ENCODE measurements around the gene USF1.

USF1 gene

GRCh38 chr1:161019751-161020495, 25.9 kb downstream of the USF1 start:
- TF ChIP-seq GATA2 (IDR thresholded peaks at IDR 0.05; ENCODE audit: low read depth, low read length) (no peak), GATA3 (IDR thresholded peaks at IDR 0.05; ENCODE audit: low read depth, low read length) (no peak)

GRCh38 chr1:161018631-161018930, 27.2 kb downstream of the USF1 start:
- TF ChIP-seq GATA2 (IDR thresholded peaks at IDR 0.05; ENCODE audit: low read depth, low read length) (no peak), GATA3 (IDR thresholded peaks at IDR 0.05; ENCODE audit: low read depth, low read length) (no peak)

- TF ChIP-seq GATA3 (IDR thresholded peaks at IDR 0.05; ENCODE audit: low read depth, low read length) = no peak
- no peak for TF ChIP-seq GATA2 (IDR thresholded peaks at IDR 0.05; ENCODE audit: low read depth, low read length)
Measured at GRCh38 chr1:161017756-161018630, 27.8 kb downstream of the USF1 start.

- TF ChIP-seq GATA3 (IDR thresholded peaks at IDR 0.05; ENCODE audit: low read depth, low read length) (no peak), GATA2 (IDR thresholded peaks at IDR 0.05; ENCODE audit: low read depth, low read length) (no peak)
Measured at GRCh38 chr1:161013488-161014230, 32.1 kb downstream of the USF1 start.

GRCh38 chr1:161013131-161013487, 32.7 kb downstream of the USF1 start:
- TF ChIP-seq GATA2 (IDR thresholded peaks at IDR 0.05; ENCODE audit: low read depth, low read length) (no peak), GATA3 (IDR thresholded peaks at IDR 0.05; ENCODE audit: low read depth, low read length) (no peak)

- TF ChIP-seq GATA2 (IDR thresholded peaks at IDR 0.05; ENCODE audit: low read depth, low read length) (no peak), GATA3 (IDR thresholded peaks at IDR 0.05; ENCODE audit: low read depth, low read length) (no peak)
Measured at GRCh38 chr1:161012420-161012819, 33.4 kb downstream of the USF1 start.

- no peak for TF ChIP-seq GATA2 (IDR thresholded peaks at IDR 0.05; ENCODE audit: low read depth, low read length)
- TF ChIP-seq GATA3 (IDR thresholded peaks at IDR 0.05; ENCODE audit: low read depth, low read length) = no peak
Measured at GRCh38 chr1:161009602-161010211, 36.1 kb downstream of the USF1 start.

- no peak for TF ChIP-seq GATA2 (IDR thresholded peaks at IDR 0.05; ENCODE audit: low read depth, low read length)
- no peak for TF ChIP-seq GATA3 (IDR thresholded peaks at IDR 0.05; ENCODE audit: low read depth, low read length)
Measured at GRCh38 chr1:161008869-161009510, 36.8 kb downstream of the USF1 start.

GRCh38 chr1:161007369-161007768, 38.4 kb downstream of the USF1 start:
- TF ChIP-seq GATA3 (IDR thresholded peaks at IDR 0.05; ENCODE audit: low read depth, low read length) (no peak), GATA2 (IDR thresholded peaks at IDR 0.05; ENCODE audit: low read depth, low read length) (no peak)

- TF ChIP-seq GATA2 (IDR thresholded peaks at IDR 0.05; ENCODE audit: low read depth, low read length) = no peak
- TF ChIP-seq GATA3 (IDR thresholded peaks at IDR 0.05; ENCODE audit: low read depth, low read length) = no peak
Measured at GRCh38 chr1:161006563-161006962, 39.2 kb downstream of the USF1 start.

GRCh38 chr1:161001525-161001924, 44.3 kb downstream of the USF1 start:
- TF ChIP-seq GATA2 (IDR thresholded peaks at IDR 0.05; ENCODE audit: low read depth, low read length) = no peak
- TF ChIP-seq GATA3 (IDR thresholded peaks at IDR 0.05; ENCODE audit: low read depth, low read length) = no peak

- TF ChIP-seq GATA3 (IDR thresholded peaks at IDR 0.05; ENCODE audit: low read depth, low read length) (no peak), GATA2 (IDR thresholded peaks at IDR 0.05; ENCODE audit: low read depth, low read length) (no peak)
Measured at GRCh38 chr1:161000736-161001480, 44.9 kb downstream of the USF1 start.

GRCh38 chr1:160999376-160999775, 46.4 kb downstream of the USF1 start:
- TF ChIP-seq GATA3 (IDR thresholded peaks at IDR 0.05; ENCODE audit: low read depth, low read length) = no peak
- no peak for TF ChIP-seq GATA2 (IDR thresholded peaks at IDR 0.05; ENCODE audit: low read depth, low read length)

Measured in SH-SY5Y (cell line).